ENCODE measurements around the gene BCL2.

BCL2 gene

GRCh38 chr18:63102941-63103744 lies 216.4 kb downstream of the BCL2 start:
- ChIA-PET POLR2A (no interaction called here), CTCF (interaction anchor here (1.1 to 1.3 kb wide), 2 partner anchors 25 to 86 kb away, joined by 3 read pairs; no protein-coding TSS in a partner anchor)
- WGBS (ENCODE audit: insufficient coverage), result 83% methylated on average over 6 of the region's 7 CpGs
- Histone ChIP-seq H3K36me3 (ENCODE audit: control insufficient read depth in 4 of 4, insufficient read depth in 4 of 4, low read length in 3 of 4) (no peaks in the 10 kb centered on the region), H3K4me1 (ENCODE audit: control extremely low read depth in 1 of 4, control insufficient read depth in 4 of 4, insufficient read depth in 4 of 4, low read length in 3 of 4) (peaks cover 15 to 55% (median 45%) of the 10 kb centered on the region in 4 experiments), H3K4me3 (ENCODE audit: control insufficient read depth in 1 of 7, extremely low read depth in 1 of 7, insufficient read depth in 4 of 7, low read depth in 2 of 7, low read length in 6 of 7) (no peak overlapping the region), H3K27me3 (replicated peaks in 2 of 5; ENCODE audit: control insufficient read depth in 4 of 5, insufficient read depth in 5 of 5, low read length in 4 of 5) (no peaks in the 10 kb centered on the region), H3K9me3 (ENCODE audit: control extremely low read depth in 1 of 5, control insufficient read depth in 4 of 5, insufficient read depth in 2 of 5, low read depth in 1 of 5, low read length in 4 of 5) (peaks cover 0 to 3% (median 0%) of the 10 kb centered on the region in 5 experiments), H3K27ac (ENCODE audit: insufficient read depth in 1 of 2, low read depth in 1 of 2, low read length in 2 of 2, poor library complexity in 1 of 2, severe bottlenecking in 2 of 2) (no peak overlapping the region)
- DNase-seq, result peak in 1 of 3 donors; percentile 34

GRCh38 chr18:63100630-63101055 lies 218.9 kb downstream of the BCL2 start:
- CTCF ChIA-PET, result interaction anchor here (0.9 to 1.1 kb wide), 3 partner anchors 12 to 59 kb away, joined by 3 to 4 read pairs (median 4); no protein-coding TSS in a partner anchor
- POLR2A ChIA-PET, result interaction anchor here (1.1 to 1.3 kb wide), 2 partner anchors 12 to 26 kb away, joined by 3 read pairs; no protein-coding TSS in a partner anchor
- H3K36me3 ChIP-seq (ENCODE audit: control insufficient read depth in 4 of 4, insufficient read depth in 4 of 4, low read length in 3 of 4), result no peaks in the 10 kb centered on the region
- H3K4me1 ChIP-seq (ENCODE audit: control extremely low read depth in 1 of 4, control insufficient read depth in 4 of 4, insufficient read depth in 4 of 4, low read length in 3 of 4), result peaks cover 20 to 59% (median 52%) of the 10 kb centered on the region in 4 experiments
- H3K27ac ChIP-seq (ENCODE audit: insufficient read depth in 1 of 2, low read depth in 1 of 2, low read length in 2 of 2, poor library complexity in 1 of 2, severe bottlenecking in 2 of 2), result no peak overlapping the region
- H3K4me3 ChIP-seq (ENCODE audit: control insufficient read depth in 1 of 7, extremely low read depth in 1 of 7, insufficient read depth in 4 of 7, low read depth in 2 of 7, low read length in 6 of 7), result peak overlapping the region in 1 of 7 experiments; percentile 0
- H3K9me3 ChIP-seq (ENCODE audit: control extremely low read depth in 1 of 5, control insufficient read depth in 4 of 5, insufficient read depth in 2 of 5, low read depth in 1 of 5, low read length in 4 of 5), result peaks cover 0 to 3% (median 0%) of the 10 kb centered on the region in 5 experiments
- DNase-seq, result peak in 2 of 3 donors; percentile 43 to 58
- 87% methylated on average over 7 of the region's 7 CpGs for WGBS (ENCODE audit: insufficient coverage)
- no peaks in the 10 kb centered on the region for H3K27me3 ChIP-seq (replicated peaks in 2 of 5; ENCODE audit: control insufficient read depth in 4 of 5, insufficient read depth in 5 of 5, low read length in 4 of 5)

- H3K36me3 ChIP-seq (ENCODE audit: control insufficient read depth in 4 of 4, insufficient read depth in 4 of 4, low read length in 3 of 4), result no peaks in the 10 kb centered on the region
- POLR2A ChIA-PET, result interaction anchor here (1.1 to 1.3 kb wide), 2 partner anchors 12 to 25 kb away, joined by 3 read pairs; no protein-coding TSS in a partner anchor
- H3K4me3 ChIP-seq (ENCODE audit: control insufficient read depth in 1 of 7, extremely low read depth in 1 of 7, insufficient read depth in 4 of 7, low read depth in 2 of 7, low read length in 6 of 7), result peak overlapping the region in 1 of 7 experiments; percentile 14
- H3K9me3 ChIP-seq (ENCODE audit: control extremely low read depth in 1 of 5, control insufficient read depth in 4 of 5, insufficient read depth in 2 of 5, low read depth in 1 of 5, low read length in 4 of 5), result peaks cover 0 to 2% (median 0%) of the 10 kb centered on the region in 5 experiments
- H3K27ac ChIP-seq (ENCODE audit: insufficient read depth in 1 of 2, low read depth in 1 of 2, low read length in 2 of 2, poor library complexity in 1 of 2, severe bottlenecking in 2 of 2), result peak overlapping the region in 1 of 2 experiments; percentile 31
- H3K4me1 ChIP-seq (ENCODE audit: control extremely low read depth in 1 of 4, control insufficient read depth in 4 of 4, insufficient read depth in 4 of 4, low read length in 3 of 4), result peaks cover 20 to 59% (median 52%) of the 10 kb centered on the region in 4 experiments
- peak; percentile 27 to 68 (median 56) for DNase-seq
- CTCF ChIA-PET, result interaction anchor here (0.8 to 1.6 kb wide), 6 partner anchors 12 to 242 kb away, joined by 3 to 4 read pairs (median 4); no protein-coding TSS in a partner anchor
- WGBS (ENCODE audit: insufficient coverage), result 19% methylated on average over 9 of the region's 10 CpGs
- H3K27me3 ChIP-seq (replicated peaks in 2 of 5; ENCODE audit: control insufficient read depth in 4 of 5, insufficient read depth in 5 of 5, low read length in 4 of 5), result no peaks in the 10 kb centered on the region
Measured at GRCh38 chr18:63099848-63100629, 219.5 kb downstream of the BCL2 start.

- CTCF ChIA-PET, result interaction anchor here (0.8 to 1.6 kb wide), 4 partner anchors 13 to 243 kb away, joined by 3 to 4 read pairs (median 3); no protein-coding TSS in a partner anchor
- POLR2A ChIA-PET, result no interaction called here
- DNase-seq, result no peak
- H3K9me3 ChIP-seq (ENCODE audit: control extremely low read depth in 1 of 5, control insufficient read depth in 4 of 5, insufficient read depth in 2 of 5, low read depth in 1 of 5, low read length in 4 of 5), result no peaks in the 10 kb centered on the region
- no peaks in the 10 kb centered on the region for H3K36me3 ChIP-seq (ENCODE audit: control insufficient read depth in 4 of 4, insufficient read depth in 4 of 4, low read length in 3 of 4)
- H3K27ac ChIP-seq (ENCODE audit: insufficient read depth in 1 of 2, low read depth in 1 of 2, low read length in 2 of 2, poor library complexity in 1 of 2, severe bottlenecking in 2 of 2), result peak overlapping the region in 1 of 2 experiments; percentile 72
- H3K4me3 ChIP-seq (ENCODE audit: control insufficient read depth in 1 of 7, extremely low read depth in 1 of 7, insufficient read depth in 4 of 7, low read depth in 2 of 7, low read length in 6 of 7), result peak overlapping the region in 3 of 7 experiments; percentile 22 to 50 (median 37)
- no peaks in the 10 kb centered on the region for H3K27me3 ChIP-seq (replicated peaks in 2 of 5; ENCODE audit: control insufficient read depth in 4 of 5, insufficient read depth in 5 of 5, low read length in 4 of 5)
- H3K4me1 ChIP-seq (ENCODE audit: control extremely low read depth in 1 of 4, control insufficient read depth in 4 of 4, insufficient read depth in 4 of 4, low read length in 3 of 4), result peaks cover 20 to 59% (median 52%) of the 10 kb centered on the region in 4 experiments
- WGBS (ENCODE audit: insufficient coverage), result 76% methylated on average over 14 of the region's 14 CpGs
Measured at GRCh38 chr18:63099091-63099840, 220.3 kb downstream of the BCL2 start.

- Histone ChIP-seq H3K27ac (ENCODE audit: insufficient read depth in 1 of 2, low read depth in 1 of 2, low read length in 2 of 2, poor library complexity in 1 of 2, severe bottlenecking in 2 of 2) (peak overlapping the region; percentile 10 to 72), H3K4me3 (ENCODE audit: control insufficient read depth in 1 of 7, extremely low read depth in 1 of 7, insufficient read depth in 4 of 7, low read depth in 2 of 7, low read length in 6 of 7) (peak overlapping the region in 4 of 7 experiments; percentile 9 to 50 (median 30)), H3K4me1 (ENCODE audit: control extremely low read depth in 1 of 4, control insufficient read depth in 4 of 4, insufficient read depth in 4 of 4, low read length in 3 of 4) (peaks cover 20 to 59% (median 52%) of the 10 kb centered on the region in 4 experiments), H3K36me3 (ENCODE audit: control insufficient read depth in 4 of 4, insufficient read depth in 4 of 4, low read length in 3 of 4) (no peaks in the 10 kb centered on the region), H3K27me3 (replicated peaks in 2 of 5; ENCODE audit: control insufficient read depth in 4 of 5, insufficient read depth in 5 of 5, low read length in 4 of 5) (no peaks in the 10 kb centered on the region), H3K9me3 (ENCODE audit: control extremely low read depth in 1 of 5, control insufficient read depth in 4 of 5, insufficient read depth in 2 of 5, low read depth in 1 of 5, low read length in 4 of 5) (peaks cover 0 to under 1% (median 0%) of the 10 kb centered on the region in 5 experiments)
- ChIA-PET CTCF (interaction anchor here (0.8 to 1.6 kb wide), 4 partner anchors 12 to 57 kb away, joined by 3 to 4 read pairs (median 3); no protein-coding TSS in a partner anchor), POLR2A (no interaction called here)
- DNase-seq, result peak; percentile 57 to 94 (median 91)
- 1% methylated on average over 9 of the region's 16 CpGs for WGBS (ENCODE audit: insufficient coverage)
Measured at GRCh38 chr18:63098018-63098981, 221.3 kb downstream of the BCL2 start.

All from common myeloid progenitor, CD34-positive (primary cell).